ENCODE data around the gene PAX6. TPM values are rescaled to one million over a fixed set of nuclear protein-coding genes. Genes with fewer than 3 reads are reported as not detected.

Gene PAX6
- total and polyA plus RNA-seq, 8 donors, result 0.03 to 57.9 (median 1.2) TPM; not detected in 1

- H3K27me3 ChIP-seq, result peaks cover 77 to 100% (median 100%) of the 10 kb centered on the region in 3 donors
- peaks cover 58 to 79% (median 67%) of the 10 kb centered on the region in 4 donors for H3K4me1 ChIP-seq
- peaks cover 0 to 11% (median 3%) of the 10 kb centered on the region in 4 donors for H3K9me3 ChIP-seq
- no peak overlapping the region for H3K4me3 ChIP-seq
- TF ChIP-seq POLR2A (IDR thresholded peaks at IDR 0.05) (no peak), POLR2AphosphoS5 (IDR thresholded peaks at IDR 0.05) (no peak), CTCF (IDR thresholded peaks at IDR 0.05) (no peak), EP300 (IDR thresholded peaks at IDR 0.05) (no peak)
- WGBS, 5 donors, result 8 to 12% (median 11%) methylated on average over 19 to 21 of the region's 21 CpGs
- intact Hi-C loops (cut with DNase I; ENCODE audit: low total_unique reads), result no loop called here
- H3K36me3 ChIP-seq, result no peaks in the 10 kb centered on the region
- peak in 1 of 2 donors; percentile 11 for DNase-seq
- H3K27ac ChIP-seq, result no peak overlapping the region
These were observed 2.2 kb downstream of the PAX6 start for GRCh38 chr11:31808721-31809540.

GRCh38 chr11:31807799-31808667, 3.1 kb downstream of the PAX6 start:
- TF ChIP-seq POLR2A (IDR thresholded peaks at IDR 0.05) (no peak), CTCF (IDR thresholded peaks at IDR 0.05) (no peak)

GRCh38 chr11:31806928-31807798, 4.0 kb downstream of the PAX6 start:
- Histone ChIP-seq H3K9me3 (peaks cover 0 to 12% (median 3%) of the 10 kb centered on the region in 4 donors), H3K27me3 (peaks cover 77 to 100% (median 100%) of the 10 kb centered on the region in 3 donors), H3K36me3 (no peaks in the 10 kb centered on the region), H3K4me1 (peaks cover 40 to 62% (median 50%) of the 10 kb centered on the region in 4 donors), H3K27ac (no peak overlapping the region), H3K4me3 (no peak overlapping the region)
- intact Hi-C loops (cut with DNase I; ENCODE audit: low total_unique reads), result no loop called here
- 11 to 17% (median 14%) methylated on average over 13 of the region's 13 CpGs for WGBS, 5 donors
- DNase-seq, result peak in 1 of 2 donors; percentile 3
- no peak for TF ChIP-seq EP300 (IDR thresholded peaks at IDR 0.05)
- no peak for TF ChIP-seq CTCF (IDR thresholded peaks at IDR 0.05)

More at GRCh38 chr11:31807799-31808667, 3.1 kb downstream of the PAX6 start:
- Histone ChIP-seq H3K36me3 (no peaks in the 10 kb centered on the region), H3K9me3 (peaks cover 0 to 12% (median 3%) of the 10 kb centered on the region in 4 donors), H3K27ac (no peak overlapping the region), H3K27me3 (peaks cover 73 to 100% (median 100%) of the 10 kb centered on the region in 3 donors), H3K4me1 (peaks cover 49 to 70% (median 58%) of the 10 kb centered on the region in 4 donors), H3K4me3 (no peak overlapping the region)
- DNase-seq, result no peak
- 6 to 14% (median 10%) methylated on average over 9 of the region's 9 CpGs for WGBS, 5 donors
- intact Hi-C loops (cut with DNase I; ENCODE audit: low total_unique reads), result no loop called here

Measured in stomach (tissue), 9 donors.